Measurements from ENCODE around the gene ZC3H7B.

DNA sequence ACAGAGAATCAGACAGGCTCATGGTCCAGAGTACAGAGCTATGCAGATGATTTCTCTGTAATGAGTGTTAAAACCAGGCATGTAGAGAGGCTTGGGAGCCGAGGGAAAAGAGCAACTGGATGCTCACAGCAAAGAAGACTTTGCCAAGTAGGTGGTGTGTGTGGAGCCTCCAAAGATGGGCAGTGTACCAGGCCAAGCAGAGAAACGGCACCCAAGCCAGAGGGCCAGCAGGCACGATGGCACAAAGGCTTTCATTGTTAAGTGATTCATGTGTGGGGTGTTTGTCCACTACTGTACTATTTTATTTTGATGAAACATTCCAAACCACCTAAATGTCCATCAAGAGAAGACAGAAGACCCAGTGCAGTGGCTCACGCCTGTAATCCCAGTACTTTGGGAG, 26.5 kb upstream of the ZC3H7B start:
- TF ChIP-seq CTCF (IDR thresholded peaks at IDR 0.05; ENCODE audit: low read depth, low read length, poor library complexity, severe bottlenecking) (no peak), EZH2phosphoT487 (IDR thresholded peaks at IDR 0.05; ENCODE audit: borderline replicate concordance, low read length) (no peak)

Data from DOHH2 (cell line).